ENCODE measurements around the gene PLAC9. TPM values are rescaled to one million over a fixed set of nuclear protein-coding genes. Genes with fewer than 3 reads are reported as not detected.

The PLAC9 gene
- total RNA-seq, 4 donors from 2014 or later, result 1.7 to 6.6 (median 5.7) TPM; not detected in 1

GRCh38 chr10:80136134-80136571, 3.6 kb downstream of the PLAC9 start:
- TF ChIP-seq EP300 (IDR thresholded peaks at IDR 0.05; ENCODE audit: low read depth) (no peak), POLR2A (IDR thresholded peaks at IDR 0.05) (no peak), POLR2AphosphoS5 (IDR thresholded peaks at IDR 0.05) (no peak)
- TF ChIP-seq, protein P1, sequence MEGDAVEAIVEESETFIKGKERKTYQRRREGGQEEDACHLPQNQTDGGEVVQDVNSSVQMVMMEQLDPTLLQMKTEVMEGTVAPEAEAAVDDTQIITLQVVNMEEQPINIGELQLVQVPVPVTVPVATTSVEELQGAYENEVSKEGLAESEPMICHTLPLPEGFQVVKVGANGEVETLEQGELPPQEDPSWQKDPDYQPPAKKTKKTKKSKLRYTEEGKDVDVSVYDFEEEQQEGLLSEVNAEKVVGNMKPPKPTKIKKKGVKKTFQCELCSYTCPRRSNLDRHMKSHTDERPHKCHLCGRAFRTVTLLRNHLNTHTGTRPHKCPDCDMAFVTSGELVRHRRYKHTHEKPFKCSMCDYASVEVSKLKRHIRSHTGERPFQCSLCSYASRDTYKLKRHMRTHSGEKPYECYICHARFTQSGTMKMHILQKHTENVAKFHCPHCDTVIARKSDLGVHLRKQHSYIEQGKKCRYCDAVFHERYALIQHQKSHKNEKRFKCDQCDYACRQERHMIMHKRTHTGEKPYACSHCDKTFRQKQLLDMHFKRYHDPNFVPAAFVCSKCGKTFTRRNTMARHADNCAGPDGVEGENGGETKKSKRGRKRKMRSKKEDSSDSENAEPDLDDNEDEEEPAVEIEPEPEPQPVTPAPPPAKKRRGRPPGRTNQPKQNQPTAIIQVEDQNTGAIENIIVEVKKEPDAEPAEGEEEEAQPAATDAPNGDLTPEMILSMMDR (IDR thresholded peaks at IDR 0.05), result no peak
- WGBS, 2 donors (ENCODE audit: low coverage in 1 of 2), result 58 to 88% methylated on average over 1 to 8 of the region's 8 CpGs
- Histone ChIP-seq H3K9me3 (no peaks in the 10 kb centered on the region), H3K4me3 (no peak overlapping the region), H3K4me1 (peaks cover 0 to 9% (median 3%) of the 10 kb centered on the region in 4 donors), H3K27ac (peak overlapping the region; percentile 45 to 71 (median 59)), H3K27me3 (peaks cover 67% of the 10 kb centered on the region), H3K36me3 (no peaks in the 10 kb centered on the region)
- DNase-seq, result no peak
- intact Hi-C loops (cut with DNase I; ENCODE audit: low total_unique reads) (no loop called here), in situ Hi-C loops (cut with MboI; ENCODE audit: low pct_ligation_motif_present in 1 of 4, low pct_unique_long_range_greater_than_20kb in 1 of 4, low sequenced_read_pairs in 3 of 4) (no loop called here)

DNA sequence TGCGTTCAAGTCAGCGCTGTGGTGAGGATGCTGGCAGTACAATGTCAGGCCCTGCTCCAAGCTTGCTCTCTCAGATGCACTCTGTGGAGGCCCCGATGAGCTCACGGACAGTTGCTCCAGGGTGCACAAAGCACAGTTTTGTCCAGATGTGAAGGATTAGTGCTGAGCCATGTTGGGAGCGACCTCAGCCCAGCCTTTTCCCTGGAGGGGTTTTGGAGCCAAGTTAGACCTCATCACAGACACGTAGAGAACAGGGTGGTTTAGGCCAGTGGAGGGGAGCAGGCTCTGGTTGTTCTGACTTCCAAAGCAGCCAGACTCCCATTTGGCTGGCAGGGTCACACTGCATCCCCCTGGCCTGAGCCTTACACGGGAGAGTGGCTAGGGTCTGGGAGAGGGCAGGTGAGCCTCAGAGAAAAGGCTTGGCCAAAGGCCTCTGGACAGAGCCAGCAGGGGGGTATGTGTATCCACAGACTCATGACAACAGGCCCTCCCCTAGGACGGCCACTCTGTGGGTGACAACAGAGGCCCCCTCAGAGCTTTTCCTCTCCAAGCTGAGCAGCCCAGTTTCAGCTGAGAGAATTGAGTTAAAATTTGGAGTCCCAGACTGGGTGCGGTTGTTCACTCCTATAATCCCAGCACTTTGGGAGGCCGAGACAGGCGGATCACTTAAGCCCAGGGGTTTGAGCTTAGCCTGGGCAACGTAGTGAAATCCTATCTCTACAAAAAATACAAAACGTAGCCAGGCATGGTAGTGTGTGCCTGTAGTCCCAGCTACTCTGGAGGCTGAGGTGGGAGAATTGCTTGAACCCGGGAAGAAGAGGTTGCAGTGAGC, 4.7 kb downstream of the PLAC9 start:
- peaks cover 56% of the 10 kb centered on the region for H3K27me3 ChIP-seq
- H3K4me1 ChIP-seq, result peaks cover 0 to 8% (median 3%) of the 10 kb centered on the region in 4 donors
- in situ Hi-C loops (cut with MboI; ENCODE audit: low pct_ligation_motif_present in 1 of 4, low pct_unique_long_range_greater_than_20kb in 1 of 4, low sequenced_read_pairs in 3 of 4), result no loop called here
- no peak for TF ChIP-seq EP300 (IDR thresholded peaks at IDR 0.05; ENCODE audit: low read depth)
- TF ChIP-seq POLR2A (IDR thresholded peaks at IDR 0.05), result no peak
- no peak for TF ChIP-seq POLR2AphosphoS5 (IDR thresholded peaks at IDR 0.05)
- TF ChIP-seq, protein P1 (IDR thresholded peaks at IDR 0.05), result no peak
- H3K4me3 ChIP-seq, result no peak overlapping the region
- no peak for DNase-seq
- peak overlapping the region; percentile 51 to 71 (median 59) for H3K27ac ChIP-seq
- no peaks in the 10 kb centered on the region for H3K9me3 ChIP-seq
- H3K36me3 ChIP-seq, result no peaks in the 10 kb centered on the region
- intact Hi-C loops (cut with DNase I; ENCODE audit: low total_unique reads), result no loop called here
- WGBS, 2 donors (ENCODE audit: low coverage in 1 of 2), result 50 to 72% methylated on average over 1 to 12 of the region's 14 CpGs

- no peak for TF ChIP-seq POLR2A (IDR thresholded peaks at IDR 0.05)
- TF ChIP-seq, protein P1 (IDR thresholded peaks at IDR 0.05), result no peak
- TF ChIP-seq POLR2AphosphoS5 (IDR thresholded peaks at IDR 0.05), result no peak
- no peak for TF ChIP-seq EP300 (IDR thresholded peaks at IDR 0.05; ENCODE audit: low read depth)
- no peak for DNase-seq
- no peak overlapping the region for H3K4me3 ChIP-seq
- H3K27ac ChIP-seq, result peak overlapping the region in 3 of 4 donors; percentile 58 to 71 (median 60)
- H3K36me3 ChIP-seq, result no peaks in the 10 kb centered on the region
- intact Hi-C loops (cut with DNase I; ENCODE audit: low total_unique reads) (no loop called here), in situ Hi-C loops (cut with MboI; ENCODE audit: low pct_ligation_motif_present in 1 of 4, low pct_unique_long_range_greater_than_20kb in 1 of 4, low sequenced_read_pairs in 3 of 4) (no loop called here)
- 61 to 62% methylated on average over 3 to 4 of the region's 4 CpGs for WGBS, 2 donors (ENCODE audit: low coverage in 1 of 2)
- H3K9me3 ChIP-seq, result no peaks in the 10 kb centered on the region
- H3K27me3 ChIP-seq, result peaks cover 50% of the 10 kb centered on the region
- peaks cover 0 to 1% (median 0%) of the 10 kb centered on the region in 4 donors for H3K4me1 ChIP-seq
Observed at GRCh38 chr10:80137920-80138319, 5.4 kb downstream of the PLAC9 start.

DNA sequence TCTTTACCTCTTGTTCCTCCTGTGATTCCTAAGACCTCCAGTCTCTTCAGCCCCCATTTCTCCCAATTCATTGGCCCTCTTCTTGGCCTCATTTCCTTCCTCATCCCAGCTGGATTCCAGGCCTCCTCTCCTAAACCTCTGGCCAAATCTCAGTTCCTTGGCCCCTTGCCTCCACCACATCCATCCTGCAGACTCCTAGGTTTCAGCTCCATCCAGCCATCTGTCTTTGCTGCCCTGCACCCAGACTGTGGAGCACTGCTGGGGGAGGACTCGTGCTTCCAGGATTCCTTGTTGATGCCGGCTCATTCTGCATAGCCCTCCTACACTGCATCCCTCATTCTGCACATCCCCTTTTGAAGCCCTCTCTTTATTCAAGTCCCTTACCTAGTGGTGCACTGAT, 6.7 kb downstream of the PLAC9 start:
- in situ Hi-C loops (cut with MboI; ENCODE audit: low pct_ligation_motif_present in 1 of 4, low pct_unique_long_range_greater_than_20kb in 1 of 4, low sequenced_read_pairs in 3 of 4), result no loop called here

More for the DNA sequence above, 6.7 kb downstream of the PLAC9 start:
- peaks cover 5 to 9% (median 6%) of the 10 kb centered on the region in 4 donors for H3K4me1 ChIP-seq
- peaks cover 36% of the 10 kb centered on the region for H3K27me3 ChIP-seq
- TF ChIP-seq, protein P1 (IDR thresholded peaks at IDR 0.05), result no peak
- TF ChIP-seq POLR2A (IDR thresholded peaks at IDR 0.05), result no peak
- no peak for TF ChIP-seq EP300 (IDR thresholded peaks at IDR 0.05; ENCODE audit: low read depth)
- no peak for TF ChIP-seq POLR2AphosphoS5 (IDR thresholded peaks at IDR 0.05)
- DNase-seq, result no peak
- H3K36me3 ChIP-seq, result no peaks in the 10 kb centered on the region
- no peak overlapping the region for H3K27ac ChIP-seq
- H3K4me3 ChIP-seq, result no peak overlapping the region
- no peaks in the 10 kb centered on the region for H3K9me3 ChIP-seq
- intact Hi-C loops (cut with DNase I; ENCODE audit: low total_unique reads), result no loop called here
- WGBS, 2 donors (ENCODE audit: low coverage in 1 of 2), result 61 to 74% methylated on average over 2 of the region's 2 CpGs

Measured in transverse colon (tissue), 4 donors.